ENCODE measurements around the gene RBM17.
"Not testable (repeated sequence)": the region's sequence is repeated elsewhere in the genome, so short reads cannot be mapped to it uniquely, and the experiment has no call there.

The RBM17 gene

DNA sequence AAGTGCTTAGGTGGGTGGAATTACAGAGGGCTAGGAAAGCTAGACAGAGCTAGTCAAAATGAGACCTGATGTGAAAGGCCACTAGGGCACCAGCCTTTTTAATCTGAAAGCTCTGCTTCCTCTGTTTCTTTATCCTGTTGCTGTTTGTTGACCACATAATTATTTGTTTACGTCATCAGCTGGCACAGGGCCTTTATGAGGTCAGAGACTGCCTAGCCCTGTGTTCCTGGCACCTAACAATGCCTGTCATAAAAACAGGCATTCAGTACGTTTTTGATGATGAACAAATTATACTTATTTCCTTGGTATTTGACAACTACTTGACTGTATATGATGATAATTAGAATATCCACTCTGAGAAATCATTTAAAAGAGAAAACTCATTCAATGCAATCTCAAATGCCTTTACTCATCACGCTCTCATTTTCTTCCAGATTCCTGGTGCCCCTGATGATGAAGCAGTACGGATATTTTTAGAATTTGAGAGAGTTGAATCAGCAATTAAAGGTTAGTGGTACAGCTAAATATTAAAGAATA lies 26.0 kb downstream of the RBM17 start:
- no peak for DNase-seq

DNA sequence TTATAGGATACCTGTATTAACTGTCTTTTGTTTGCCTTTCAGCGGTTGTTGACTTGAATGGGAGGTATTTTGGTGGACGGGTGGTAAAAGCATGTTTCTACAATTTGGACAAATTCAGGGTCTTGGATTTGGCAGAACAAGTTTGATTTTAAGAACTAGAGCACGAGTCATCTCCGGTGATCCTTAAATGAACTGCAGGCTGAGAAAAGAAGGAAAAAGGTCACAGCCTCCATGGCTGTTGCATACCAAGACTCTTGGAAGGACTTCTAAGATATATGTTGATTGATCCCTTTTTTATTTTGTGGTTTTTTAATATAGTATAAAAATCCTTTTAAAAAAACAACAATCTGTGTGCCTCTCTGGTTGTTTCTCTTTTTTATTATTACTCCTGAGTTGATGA lies 26.6 kb downstream of the RBM17 start:
- no peak for DNase-seq

- DNase-seq, result no peak
These were observed 27.1 kb downstream of the RBM17 start for GRCh38 chr10:6115824-6116350.

DNA sequence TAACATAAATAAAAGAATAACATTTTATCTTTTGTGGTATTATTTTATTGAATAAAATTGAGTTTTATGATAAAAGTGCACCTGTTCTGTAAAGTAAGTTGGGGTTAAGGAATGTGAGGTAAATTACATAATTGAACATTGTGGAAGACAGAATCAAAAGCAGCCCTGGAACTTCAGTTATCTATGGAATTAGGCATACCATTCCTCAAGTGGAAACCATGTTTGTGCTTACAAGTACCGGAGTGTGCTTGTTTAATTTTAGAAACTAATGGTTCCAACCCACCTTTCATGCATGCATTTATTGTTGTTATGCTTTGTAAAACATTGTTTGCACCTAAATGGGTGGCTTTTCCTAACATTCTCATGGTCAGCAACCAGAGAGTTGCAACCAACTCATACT lies 28.0 kb downstream of the RBM17 start:
- no peak for DNase-seq

- DNase-seq, result no peak
These were observed 28.9 kb downstream of the RBM17 start for GRCh38 chr10:6117711-6118110.

GRCh38 chr10:6119423-6119822 lies 30.6 kb downstream of the RBM17 start:
- DNase-seq, result no peak

DNA sequence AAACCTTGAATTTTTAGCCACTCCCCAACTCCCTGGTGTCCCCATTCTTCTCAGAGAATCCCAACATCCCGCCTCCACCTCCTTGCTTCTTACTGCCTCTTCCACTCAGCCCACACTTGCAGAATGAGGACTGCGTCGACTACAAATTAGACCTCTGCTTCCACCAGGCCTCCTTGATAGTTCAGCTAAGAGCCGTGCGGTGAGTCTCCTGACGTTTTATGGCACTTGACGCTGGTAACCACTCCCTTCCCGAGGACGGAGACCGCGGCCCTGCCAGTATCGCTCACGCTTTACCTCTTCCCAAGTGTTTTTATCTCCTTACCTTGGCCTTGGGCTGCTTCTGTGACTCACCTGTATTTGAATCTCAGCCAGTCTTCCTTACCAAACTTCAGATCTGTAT lies 31.1 kb downstream of the RBM17 start:
- DNase-seq, result no peak

DNA sequence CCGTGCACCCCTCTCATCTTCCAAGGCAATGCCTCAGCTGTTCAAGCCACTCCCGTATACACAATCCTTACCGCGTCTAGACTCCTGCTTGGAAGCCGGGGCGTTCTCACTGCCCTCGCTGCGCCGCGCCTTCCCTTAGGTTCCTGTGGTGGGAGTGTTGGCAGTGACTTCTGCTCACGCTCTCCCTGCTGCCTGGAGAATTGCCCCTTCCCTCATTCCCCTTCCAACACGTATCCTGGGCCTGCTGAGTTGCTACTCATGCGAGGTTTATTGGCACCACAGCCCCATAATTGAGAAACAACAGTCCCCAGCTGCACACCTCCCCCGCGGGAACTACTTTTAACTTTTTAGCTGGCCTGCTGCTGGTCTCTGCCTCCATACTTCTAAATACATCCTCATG lies 31.9 kb downstream of the RBM17 start:
- no peak for DNase-seq

- no peak for DNase-seq
These were observed 32.3 kb downstream of the RBM17 start for GRCh38 chr10:6121146-6121545.

- no peak for DNase-seq
These were observed 34.7 kb downstream of the RBM17 start for GRCh38 chr10:6123532-6123931.

GRCh38 chr10:6124666-6125065 lies 35.8 kb downstream of the RBM17 start:
- DNase-seq, result no peak

DNA sequence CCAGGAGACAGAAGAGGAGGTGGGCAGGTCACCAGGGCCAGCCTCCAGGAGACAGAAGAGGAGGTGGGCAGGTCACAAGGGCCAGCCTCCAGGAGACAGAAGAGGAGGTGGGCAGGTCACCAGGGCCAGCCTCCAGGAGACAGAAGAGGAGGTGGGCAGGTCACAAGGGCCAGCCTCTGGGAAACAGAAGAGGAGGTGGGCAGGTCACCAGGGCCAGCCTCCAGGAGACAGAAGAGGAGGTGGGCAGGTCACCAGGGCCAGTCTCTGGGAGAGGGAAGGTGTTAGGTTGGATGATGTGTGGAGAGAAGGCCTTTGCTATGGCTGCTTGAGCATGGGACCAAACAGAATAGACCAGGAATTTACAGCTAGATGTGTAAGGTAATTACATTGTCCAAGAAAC lies 38.6 kb downstream of the RBM17 start:
- DNase-seq, result not testable (repeated sequence)

GRCh38 chr10:6128087-6128486 lies 39.3 kb downstream of the RBM17 start:
- DNase-seq, result no peak

DNA sequence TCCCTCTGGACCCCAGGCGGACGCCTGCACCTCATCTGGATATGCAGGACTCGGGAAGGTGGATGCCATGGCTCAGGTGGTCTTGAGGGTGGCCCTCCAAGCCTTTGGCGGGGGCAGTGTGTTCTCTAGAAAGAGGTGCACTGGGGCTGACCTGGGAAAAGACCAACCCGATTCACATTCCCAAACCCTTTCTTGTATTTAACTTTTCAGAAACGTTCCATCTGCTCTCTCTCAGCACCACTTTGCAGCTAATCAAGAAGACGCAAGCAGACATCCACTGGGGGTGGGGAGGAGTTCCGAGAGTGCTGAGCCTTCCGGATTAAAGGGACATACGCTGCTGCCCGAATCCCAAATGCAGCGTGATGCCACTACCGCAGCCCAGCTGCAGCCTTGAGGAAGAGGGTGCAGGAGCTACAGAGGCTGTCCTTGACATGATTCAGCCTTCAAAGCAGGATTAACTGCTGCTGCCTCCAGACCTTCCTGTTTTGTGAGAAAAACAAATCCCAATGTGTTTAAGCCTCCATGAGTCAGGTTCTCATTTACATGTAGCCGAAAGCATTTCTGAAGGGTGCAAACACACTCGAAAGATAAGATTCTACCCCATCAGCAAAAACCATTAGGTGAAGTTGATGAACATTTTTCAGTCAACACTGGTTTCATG lies 39.9 kb downstream of the RBM17 start:
- DNase-seq, result no peak

- no peak for DNase-seq
These were observed 42.1 kb downstream of the RBM17 start for GRCh38 chr10:6130848-6131470.

- DNase-seq, result no peak
These were observed 44.7 kb downstream of the RBM17 start for GRCh38 chr10:6133331-6134098.

- no peak for DNase-seq
These were observed 45.4 kb downstream of the RBM17 start for GRCh38 chr10:6134099-6134823.

- DNase-seq, result no peak
These were observed 46.2 kb downstream of the RBM17 start for GRCh38 chr10:6135039-6135438.

GRCh38 chr10:6135589-6136168 lies 46.8 kb downstream of the RBM17 start:
- no peak for DNase-seq

GRCh38 chr10:6136215-6137201 lies 47.7 kb downstream of the RBM17 start:
- DNase-seq, result no peak

GRCh38 chr10:6138456-6138855 lies 49.6 kb downstream of the RBM17 start:
- DNase-seq, result no peak

All from SIG-M5 (cell line).